D721Med (cell line): Measurements from ENCODE around the gene ARRDC1.

Source experiments
- DNase-seq: peaks from one replicate; pipeline ENCODE4 v3.0.0; 2011; ENCODE audit warnings: low spot score; ENCODE audit not compliant: insufficient read length
- FAIRE-seq: peaks from 2 replicates; lab custom pipeline; 2011; peaks lifted over from hg19 to GRCh38; lab: Jason Lieb, UNC
- CTCF ChIP-seq: IDR thresholded peaks from 2 replicates; pipeline ENCODE4 v1.5.1; 2012; ENCODE audit warnings: mild to moderate bottlenecking, control low read depth; ENCODE audit not compliant: insufficient read depth; ENCODE audit errors: missing control alignments

Gene ARRDC1

GRCh38 chr9:137663584-137663983, 58.1 kb downstream of the ARRDC1 start:
- DNase-seq (no peak), FAIRE-seq (no peak)
- no peak for TF ChIP-seq CTCF

GRCh38 chr9:137664676-137665075, 59.2 kb downstream of the ARRDC1 start:
- FAIRE-seq (no peak), DNase-seq (no peak)
- TF ChIP-seq CTCF: no peak
